ENCODE results near the gene EIF3K.
"Not testable (repeated sequence)": the region's sequence is repeated elsewhere in the genome, so short reads cannot be mapped to it uniquely, and the experiment has no call there.

The EIF3K gene

GRCh38 chr19:38618590-38619360 lies at the start of gene EIF3K:
TSS of gene EIF3K (plus strand) at chr19:38619188. CDS start at chr19:38619269, 81 bp downstream.
- peak; percentile 100 for DNase-seq (ENCODE audit: low spot score)

- DNase-seq (ENCODE audit: low spot score): no peak
Observed at GRCh38 chr19:38569368-38569983, 49.5 kb upstream of the EIF3K start.

GRCh38 chr19:38571682-38572081 lies 47.3 kb upstream of the EIF3K start:
- DNase-seq (ENCODE audit: low spot score): no peak

- no peak for DNase-seq (ENCODE audit: low spot score)
Observed at GRCh38 chr19:38577826-38578225, 41.2 kb upstream of the EIF3K start.

GRCh38 chr19:38579304-38579703 lies 39.7 kb upstream of the EIF3K start:
- not testable (repeated sequence) for DNase-seq (ENCODE audit: low spot score)

GRCh38 chr19:38580080-38580479 lies 38.9 kb upstream of the EIF3K start:
- no peak for DNase-seq (ENCODE audit: low spot score)

GRCh38 chr19:38583219-38583984 lies 35.6 kb upstream of the EIF3K start:
- DNase-seq (ENCODE audit: low spot score): no peak

- no peak for DNase-seq (ENCODE audit: low spot score)
Observed at GRCh38 chr19:38583985-38584305, 35.0 kb upstream of the EIF3K start.

- no peak for DNase-seq (ENCODE audit: low spot score)
Observed at GRCh38 chr19:38587562-38587961, 31.4 kb upstream of the EIF3K start.

GRCh38 chr19:38588041-38588440 lies 30.9 kb upstream of the EIF3K start:
- no peak for DNase-seq (ENCODE audit: low spot score)

GRCh38 chr19:38592940-38593339 lies 26.0 kb upstream of the EIF3K start:
- no peak for DNase-seq (ENCODE audit: low spot score)

- DNase-seq (ENCODE audit: low spot score): no peak
Observed at GRCh38 chr19:38596057-38596981, 22.7 kb upstream of the EIF3K start.

- DNase-seq (ENCODE audit: low spot score): no peak
Observed at GRCh38 chr19:38597075-38597474, 21.9 kb upstream of the EIF3K start.

- DNase-seq (ENCODE audit: low spot score): no peak
Observed at GRCh38 chr19:38599722-38600121, 19.3 kb upstream of the EIF3K start.

- DNase-seq (ENCODE audit: low spot score): not testable (repeated sequence)
Observed at GRCh38 chr19:38602856-38603255, 16.1 kb upstream of the EIF3K start.

- DNase-seq (ENCODE audit: low spot score): no peak
Observed at GRCh38 chr19:38606131-38606530, 12.9 kb upstream of the EIF3K start.

- no peak for DNase-seq (ENCODE audit: low spot score)
Observed at GRCh38 chr19:38614289-38614688, 4.7 kb upstream of the EIF3K start.

- no peak for DNase-seq (ENCODE audit: low spot score)
Observed at GRCh38 chr19:38615007-38615581, 3.9 kb upstream of the EIF3K start.

GRCh38 chr19:38616265-38616664 lies 2.7 kb upstream of the EIF3K start:
- peak; percentile 31 for DNase-seq (ENCODE audit: low spot score)

- DNase-seq (ENCODE audit: low spot score): peak; percentile 34
Observed at GRCh38 chr19:38617283-38617763, 1.7 kb upstream of the EIF3K start.

Data from activated CD4-positive, alpha-beta T cell treated with anti-CD3 and anti-CD28 coated beads, Interleukin-2, Interleukin-4, amounts not matched to agents 100 ng/mL and 50 ng/mL, durations not matched to agents 16 hours and 8 hours (primary cell).